Activated T-cell treated with anti-CD3 and anti-CD28 coated beads for 1 hour (primary cell): ENCODE measurements around the gene SPPL3.
"Not testable (repeated sequence)": the region's sequence is repeated elsewhere in the genome, so short reads cannot be mapped to it uniquely, and the experiment has no call there.

ENCODE experiments used
- DNase-seq: peaks from one replicate; pipeline ENCODE4 v3.0.0-alpha.2; 2020; ENCODE audit warnings: low read depth

The SPPL3 gene

GRCh38 chr12:120844768-120845449, 59.2 kb downstream of the SPPL3 start:
- DNase-seq, result no peak

- DNase-seq, result no peak
Measured at GRCh38 chr12:120844297-120844696, 59.9 kb downstream of the SPPL3 start.

- DNase-seq, result no peak
Measured at GRCh38 chr12:120843472-120843871, 60.7 kb downstream of the SPPL3 start.

- DNase-seq, result no peak
Measured at GRCh38 chr12:120842595-120842994, 61.6 kb downstream of the SPPL3 start.

- DNase-seq, result no peak
Measured at GRCh38 chr12:120841525-120841924, 62.6 kb downstream of the SPPL3 start.

GRCh38 chr12:120839503-120839902, 64.7 kb downstream of the SPPL3 start:
- DNase-seq, result no peak

- DNase-seq, result not testable (repeated sequence)
Measured at GRCh38 chr12:120838629-120839383, 65.4 kb downstream of the SPPL3 start.

- no peak for DNase-seq
Measured at GRCh38 chr12:120836114-120836684, 68.0 kb downstream of the SPPL3 start.

- DNase-seq, result no peak
Measured at GRCh38 chr12:120835657-120836056, 68.5 kb downstream of the SPPL3 start.

GRCh38 chr12:120835304-120835612, 68.9 kb downstream of the SPPL3 start:
- DNase-seq, result no peak

- DNase-seq, result no peak
Measured at GRCh38 chr12:120834489-120835303, 69.5 kb downstream of the SPPL3 start.

GRCh38 chr12:120833849-120834248, 70.3 kb downstream of the SPPL3 start:
- DNase-seq, result no peak

- no peak for DNase-seq
Measured at GRCh38 chr12:120832737-120833136, 71.4 kb downstream of the SPPL3 start.

GRCh38 chr12:120831648-120832267, 72.4 kb downstream of the SPPL3 start:
- DNase-seq, result no peak

GRCh38 chr12:120830966-120831365, 73.2 kb downstream of the SPPL3 start:
- no peak for DNase-seq

- DNase-seq, result no peak
Measured at GRCh38 chr12:120830052-120830940, 73.9 kb downstream of the SPPL3 start.

GRCh38 chr12:120826335-120826734, 77.8 kb downstream of the SPPL3 start:
- no peak for DNase-seq

GRCh38 chr12:120825337-120825736, 78.8 kb downstream of the SPPL3 start:
- no peak for DNase-seq

- DNase-seq, result no peak
Measured at GRCh38 chr12:120822832-120823503, 81.2 kb downstream of the SPPL3 start.

- no peak for DNase-seq
Measured at GRCh38 chr12:120821878-120822277, 82.3 kb downstream of the SPPL3 start.
